DMS114 treated with DMSO at 0.1 percent for 48 hours (cell line): Measurements from ENCODE around the gene COL17A1.

ENCODE experiments used
- DNase-seq: peaks from one replicate; lab custom pipeline; 2025; ENCODE audit not compliant: unreplicated experiment; lab: John Stamatoyannopoulos, UW

The COL17A1 gene

DNA sequence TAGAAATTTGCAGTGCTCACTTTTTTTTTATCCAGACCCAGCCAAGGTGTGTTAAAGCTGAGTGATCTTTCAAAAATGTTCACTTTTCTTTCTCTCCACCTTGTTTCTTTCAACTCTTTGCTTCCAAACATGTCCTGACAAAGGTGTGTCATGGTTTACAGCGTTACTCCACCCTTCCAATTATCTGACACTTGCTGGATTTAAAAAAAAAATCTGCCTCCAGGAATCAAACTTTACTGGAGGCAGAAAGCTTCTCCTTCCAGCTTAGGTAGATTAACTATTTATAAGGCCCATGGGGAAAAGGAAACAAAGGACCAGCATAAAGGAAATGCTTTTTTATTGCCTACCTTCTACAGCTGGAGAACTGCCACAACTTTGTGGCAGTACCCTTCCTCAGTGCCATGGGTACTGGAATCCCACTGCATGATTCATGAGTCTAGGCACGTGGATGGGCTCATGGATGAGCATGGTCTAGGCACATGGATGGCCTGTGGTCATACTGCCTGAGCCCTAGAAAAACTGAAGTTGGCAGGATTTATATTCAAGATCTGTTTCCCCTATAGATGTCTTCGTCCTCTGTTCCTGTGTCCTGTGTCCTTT lies at the start of gene COL17A1:
Gene COL17A1 (minus strand): TSS at position 80 of the 600 bp plus-strand sequence. CDS start 5,207 bp downstream, outside the sequence.
- DNase-seq: no peak

DNA sequence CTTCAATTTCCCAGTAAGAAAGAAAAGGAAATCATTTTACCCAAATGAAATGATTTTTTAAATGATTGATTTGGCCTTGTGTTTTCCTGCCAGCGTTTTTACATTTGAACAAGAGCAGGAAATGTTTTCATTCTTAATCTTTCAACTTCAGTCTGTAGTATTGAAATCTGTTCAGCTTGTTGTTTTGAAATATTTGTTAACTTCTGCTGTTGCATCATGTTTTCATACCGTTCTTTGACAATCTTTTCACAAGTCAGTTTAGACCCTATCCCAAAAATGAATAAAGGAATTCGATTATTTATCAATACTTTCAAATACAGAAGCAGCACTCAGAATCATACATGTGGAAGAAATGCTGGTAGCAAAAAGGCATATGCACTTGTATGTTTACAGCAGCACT lies 44.4 kb upstream of the COL17A1 start:
- no peak for DNase-seq

GRCh38 chr10:104128214-104128613 lies 42.5 kb upstream of the COL17A1 start:
- DNase-seq: no peak

DNA sequence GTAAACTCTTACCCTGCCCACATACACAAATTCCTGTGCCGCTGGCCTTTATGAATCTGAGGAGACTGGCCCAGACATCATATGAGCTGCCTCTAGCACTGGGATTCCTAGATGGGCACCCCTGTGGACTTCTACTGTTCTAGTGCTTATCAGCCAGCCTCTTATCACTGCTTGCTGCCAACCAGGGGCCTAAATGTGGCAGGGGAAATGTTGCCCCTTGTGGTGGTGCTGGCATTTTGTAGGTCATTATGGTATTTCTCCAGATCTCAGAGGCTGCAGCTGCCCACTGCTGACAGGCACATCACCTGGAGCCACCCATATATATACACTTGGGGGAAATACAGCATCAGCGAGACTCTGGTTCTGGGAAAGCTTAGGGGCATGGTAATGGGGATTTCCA lies 41.7 kb upstream of the COL17A1 start:
- DNase-seq: no peak

GRCh38 chr10:104123397-104123796 lies 37.7 kb upstream of the COL17A1 start:
- DNase-seq: peak; percentile 22

DNA sequence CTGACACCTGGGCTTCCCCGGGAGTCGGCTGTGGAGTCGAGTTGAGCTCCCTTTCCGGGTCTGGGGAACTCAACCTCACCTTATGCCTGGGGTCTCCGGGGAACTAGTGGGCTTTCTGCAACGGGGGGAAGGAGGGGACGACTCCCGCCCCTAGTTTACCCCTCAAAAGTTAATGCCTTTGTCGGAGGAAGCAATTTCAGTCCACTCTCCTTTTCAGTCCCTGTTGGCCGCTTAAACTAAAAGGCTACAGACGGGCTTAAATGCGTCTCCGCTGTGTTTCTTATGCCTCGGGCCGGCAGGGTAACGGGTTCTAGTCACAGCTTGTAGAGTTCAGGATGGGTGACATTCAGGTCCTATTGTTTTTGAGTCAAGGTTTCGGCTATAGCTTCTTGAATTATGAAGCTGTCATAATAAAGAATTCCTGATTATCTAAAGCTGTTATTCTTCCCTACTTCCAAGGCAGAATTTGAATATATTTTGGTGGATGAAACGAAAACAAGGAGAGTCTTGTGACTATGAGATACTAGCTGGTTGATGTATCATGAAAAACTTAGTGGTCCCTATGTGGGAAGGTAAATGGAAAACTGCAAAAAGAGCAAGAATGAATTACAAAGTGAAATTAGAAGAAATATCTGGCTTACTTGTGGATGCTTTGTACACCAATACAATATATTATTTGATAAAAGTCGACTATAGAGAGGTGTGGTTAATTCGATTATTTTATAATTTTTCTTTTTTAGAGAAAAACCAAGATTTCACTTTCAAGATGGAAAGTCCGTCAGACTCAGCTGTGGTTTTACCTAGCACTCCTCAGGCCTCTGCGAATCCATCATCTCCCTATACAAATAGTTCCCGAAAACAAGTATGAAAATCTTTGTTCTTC lies 36.8 kb upstream of the COL17A1 start:
- DNase-seq: peak; percentile 60

GRCh38 chr10:104121485-104122224 lies 36.0 kb upstream of the COL17A1 start, which contains the start of gene SFR1:
Gene SFR1, plus strand, starts transcription at chr10:104122171. Its CDS starts 13 bp downstream, at chr10:104122184.
- DNase-seq: peak; percentile 96

GRCh38 chr10:104120903-104121484 lies 35.3 kb upstream of the COL17A1 start:
- peak; percentile 78 for DNase-seq

DNA sequence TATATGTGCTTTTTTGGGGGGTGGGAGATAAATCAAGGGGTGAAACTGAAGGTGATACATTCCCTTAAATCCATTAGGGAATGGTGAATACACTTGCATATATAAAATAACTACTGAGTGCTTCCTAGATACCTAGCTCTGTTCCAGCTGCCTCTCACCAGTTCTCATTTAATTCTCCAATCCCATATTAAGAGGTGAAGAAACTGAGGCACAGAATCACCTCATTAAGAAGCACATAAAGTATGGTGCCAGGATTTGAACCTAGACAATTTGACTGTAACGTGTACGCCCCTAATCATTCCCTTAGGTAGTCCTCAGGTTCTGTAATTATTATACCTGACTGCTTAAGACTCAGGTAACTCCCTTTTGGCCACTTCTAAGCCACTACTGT lies 34.8 kb upstream of the COL17A1 start:
- DNase-seq: no peak

DNA sequence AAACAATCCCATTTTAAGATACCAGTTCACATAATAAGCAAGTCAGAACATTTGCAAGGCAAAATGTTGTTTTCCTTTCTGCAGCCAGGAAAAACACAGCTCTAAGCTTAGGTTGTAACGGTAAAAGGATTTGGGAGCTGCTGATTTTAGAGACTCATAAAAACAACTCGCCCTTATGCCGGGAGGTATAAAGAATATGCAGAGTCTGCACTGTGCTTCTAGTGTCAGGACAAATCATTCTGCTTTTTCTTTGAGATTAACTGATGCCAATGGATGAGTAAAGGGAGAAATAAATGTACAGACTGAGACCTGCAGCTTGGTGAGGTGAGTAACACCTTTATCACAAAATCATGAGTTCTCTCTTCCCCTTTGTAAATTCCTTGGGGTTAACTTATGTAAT lies 34.3 kb upstream of the COL17A1 start:
- no peak for DNase-seq

DNA sequence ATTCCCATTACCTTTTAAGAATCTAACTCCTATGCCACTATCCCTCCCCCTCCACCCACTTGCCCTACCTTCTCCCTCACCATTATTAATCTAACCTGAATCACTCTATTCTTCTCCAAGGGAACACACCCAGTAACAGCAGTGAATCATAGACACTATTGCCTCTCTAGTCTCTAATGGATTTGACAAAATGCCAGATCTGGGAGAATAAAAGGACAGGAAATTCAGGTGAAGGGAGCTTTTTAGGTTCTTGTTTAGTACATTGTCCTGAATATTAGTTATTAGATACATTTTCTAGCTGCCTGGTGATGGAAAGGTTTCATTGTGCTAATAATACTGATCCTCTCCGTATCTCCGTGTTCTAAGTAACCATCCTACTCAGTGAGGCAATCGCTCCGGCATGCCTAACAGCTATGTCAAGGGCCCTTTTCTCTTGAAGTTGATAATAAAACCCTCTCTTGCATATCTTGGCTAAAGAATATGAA lies 32.2 kb upstream of the COL17A1 start:
- no peak for DNase-seq

GRCh38 chr10:104113376-104113956 lies 27.8 kb upstream of the COL17A1 start:
- DNase-seq: no peak

GRCh38 chr10:104109908-104110662 lies 24.4 kb upstream of the COL17A1 start:
- DNase-seq: no peak

GRCh38 chr10:104104926-104105325 lies 19.2 kb upstream of the COL17A1 start:
- no peak for DNase-seq

DNA sequence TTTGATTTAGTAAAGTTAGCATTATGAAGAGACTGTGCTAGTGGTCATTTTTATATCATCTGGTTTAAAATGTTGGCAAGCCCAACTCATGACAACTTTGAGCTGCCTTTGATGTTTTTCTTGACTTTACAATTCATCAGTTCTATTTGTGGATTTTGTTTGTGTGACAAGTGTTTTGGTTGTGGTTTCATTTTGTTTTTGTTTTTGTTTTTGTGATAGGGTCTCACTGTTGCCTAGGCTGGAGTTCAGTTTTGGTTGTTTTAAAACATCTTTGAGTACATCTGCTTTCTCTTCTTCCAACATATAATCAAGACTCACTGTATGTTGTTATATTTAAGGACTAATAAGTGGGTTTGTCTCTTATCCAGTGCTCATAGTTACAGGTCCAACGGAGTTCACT lies 18.7 kb upstream of the COL17A1 start:
- no peak for DNase-seq

DNA sequence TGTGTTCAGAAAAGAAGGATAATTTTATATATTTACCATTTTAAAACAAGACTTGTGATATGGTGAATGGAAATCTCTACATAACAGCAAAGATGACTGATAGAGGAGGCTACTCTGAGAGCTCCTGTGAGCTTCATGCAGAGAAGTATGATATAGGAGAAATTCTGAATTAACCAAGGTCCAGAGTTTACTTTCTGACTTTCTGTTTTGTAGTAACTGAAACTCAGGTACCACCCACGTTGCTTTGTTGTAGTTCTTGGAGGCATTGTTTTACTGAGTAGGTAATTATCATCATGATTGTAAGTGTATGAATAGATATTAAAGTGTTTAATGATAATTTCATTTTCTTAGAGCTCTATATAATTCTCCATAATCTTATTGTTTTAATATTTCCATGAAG lies 18.3 kb upstream of the COL17A1 start:
- no peak for DNase-seq

- DNase-seq: no peak
These were observed 16.2 kb upstream of the COL17A1 start for GRCh38 chr10:104101902-104102301.

- no peak for DNase-seq
These were observed 15.1 kb upstream of the COL17A1 start for GRCh38 chr10:104100795-104101194.

DNA sequence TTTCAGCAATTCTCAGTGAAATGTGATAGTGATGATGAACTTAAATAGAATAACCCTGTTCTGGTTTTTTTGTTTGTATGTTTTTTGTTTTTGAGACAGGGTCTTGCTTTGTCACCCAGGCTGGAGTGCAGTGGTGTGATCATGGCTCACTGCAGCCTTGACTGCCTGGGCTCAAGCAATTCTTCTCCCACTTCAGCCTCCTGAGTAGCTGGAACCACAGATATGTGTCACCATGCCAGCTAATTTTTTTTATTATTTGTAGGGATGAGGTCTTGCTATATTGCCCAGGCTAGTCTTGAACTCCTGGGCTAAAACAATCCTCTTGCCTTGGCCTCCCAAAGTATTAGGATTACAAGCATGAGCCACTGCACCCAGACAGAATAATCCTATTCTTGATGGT lies 14.3 kb upstream of the COL17A1 start:
- no peak for DNase-seq

DNA sequence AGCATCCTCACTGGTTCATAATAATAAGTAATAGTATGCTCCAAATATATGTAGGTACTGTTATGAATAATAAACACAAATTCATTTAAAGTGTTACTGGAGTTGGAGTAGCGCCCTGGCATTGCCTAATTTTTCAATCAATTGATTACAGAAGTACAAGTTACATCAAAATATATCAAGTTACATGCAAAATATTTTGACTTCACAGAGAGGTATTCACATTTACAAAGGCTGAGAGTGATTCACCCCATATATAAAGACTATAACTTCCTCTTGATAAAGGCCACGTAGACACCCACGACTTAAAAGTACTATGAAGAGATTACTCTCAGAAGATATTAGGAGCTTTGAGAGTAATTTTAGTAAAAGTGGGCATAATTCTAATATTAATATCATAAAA lies 13.6 kb upstream of the COL17A1 start:
- DNase-seq: no peak
